GM08714 (cell line): ENCODE data around the gene HK1.
"Not testable (repeated sequence)": the region's sequence is repeated elsewhere in the genome, so short reads cannot be mapped to it uniquely, and the experiment has no call there.

Experiments used
- H3K4me3 ChIP-seq: fragments of 200-500 bp; sonication (Bioruptor generic); 2 replicates; pipeline ENCODE4 v1.5.1; 2014; ENCODE audit warnings: mild to moderate bottlenecking, low read length, inconsistent platforms
- ZNF274 ChIP-seq: IDR thresholded peaks from 2 replicates; pipeline ENCODE4 v1.6.1; 2012; ENCODE audit warnings: mild to moderate bottlenecking, low read depth, low read length

The HK1 gene

DNA sequence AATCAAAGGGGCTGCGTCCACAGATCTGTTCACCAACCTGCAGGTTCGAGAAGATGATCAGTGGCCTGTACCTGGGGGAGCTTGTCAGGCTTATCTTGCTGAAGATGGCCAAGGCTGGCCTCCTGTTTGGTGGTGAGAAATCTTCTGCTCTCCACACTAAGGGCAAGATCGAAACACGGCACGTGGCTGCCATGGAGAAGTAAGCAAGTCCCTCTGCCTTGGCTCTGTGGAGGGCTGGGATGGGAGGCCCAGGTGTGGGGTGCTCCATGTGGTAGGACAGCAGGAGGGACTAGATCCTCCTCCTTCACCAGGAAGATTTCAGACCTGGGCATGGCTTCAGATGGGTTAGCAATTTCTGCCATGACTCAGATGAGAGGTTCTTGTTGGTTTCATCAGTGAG lies 32.3 kb upstream of the HK1 start:
- TF ChIP-seq ZNF274: no peak
- no peak overlapping the region for H3K4me3 ChIP-seq

DNA sequence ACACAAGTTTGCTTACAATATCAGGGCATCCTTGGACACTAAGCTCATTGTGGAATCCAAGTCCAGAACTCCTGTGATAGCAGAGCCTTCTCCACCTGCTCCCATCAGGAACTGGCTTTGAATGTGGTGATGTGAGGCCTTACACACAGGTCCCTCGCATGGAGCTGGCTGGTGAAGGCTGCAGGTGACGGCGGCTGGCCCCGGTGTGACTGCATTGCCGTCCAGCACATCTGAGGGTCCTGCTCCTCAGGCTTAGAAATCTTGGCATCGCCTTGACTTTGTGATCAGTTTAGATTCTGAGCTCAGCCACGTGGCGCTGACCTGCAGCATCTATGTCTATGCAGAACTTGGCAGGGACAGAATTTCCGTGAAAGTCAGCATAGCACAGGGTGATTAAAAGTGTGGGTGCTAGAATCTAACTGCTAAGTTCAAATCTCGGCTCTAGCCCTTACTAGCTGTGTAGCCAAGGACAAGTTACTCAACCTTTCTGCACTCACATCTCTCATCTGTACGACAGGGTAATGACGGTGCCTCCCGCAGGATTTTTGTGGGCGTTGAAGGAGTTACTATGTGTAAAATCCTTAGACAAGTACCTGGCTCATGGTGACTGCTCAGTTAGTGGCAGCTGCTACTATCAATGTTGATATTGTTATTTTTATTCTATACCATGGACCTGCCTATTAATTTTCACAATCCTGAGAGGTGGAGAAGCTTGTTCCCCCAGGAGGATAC lies 31.5 kb upstream of the HK1 start:
- H3K4me3 ChIP-seq: no peak overlapping the region
- no peak for TF ChIP-seq ZNF274

- no peak overlapping the region for H3K4me3 ChIP-seq
- TF ChIP-seq ZNF274: no peak
Observed at GRCh38 chr10:69247313-69247710, 31.0 kb upstream of the HK1 start.

GRCh38 chr10:69248117-69248730 lies 30.1 kb upstream of the HK1 start:
- H3K4me3 ChIP-seq: no peak overlapping the region
- TF ChIP-seq ZNF274: no peak

DNA sequence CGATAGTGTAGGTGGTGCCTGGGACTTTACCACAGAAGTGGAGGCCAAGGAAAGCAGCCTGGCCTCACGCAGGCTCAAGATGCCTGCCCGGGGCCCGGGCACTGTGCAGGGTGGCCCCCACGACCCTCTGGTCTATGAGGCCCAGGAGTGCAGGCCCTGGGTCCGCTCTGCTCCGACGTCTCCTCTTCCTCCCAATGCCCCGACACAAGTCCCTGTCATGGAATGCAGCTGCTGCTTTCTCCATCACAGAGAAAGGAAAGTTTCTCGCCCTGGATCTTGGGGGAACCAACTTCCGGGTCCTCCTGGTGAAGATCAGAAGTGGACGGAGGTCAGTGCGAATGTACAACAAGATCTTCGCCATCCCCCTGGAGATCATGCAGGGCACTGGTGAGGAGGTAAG lies 28.3 kb upstream of the HK1 start:
- H3K4me3 ChIP-seq: no peak overlapping the region
- no peak for TF ChIP-seq ZNF274

- H3K4me3 ChIP-seq: not testable (repeated sequence)
Observed at GRCh38 chr10:69251417-69251816, 26.9 kb upstream of the HK1 start.

DNA sequence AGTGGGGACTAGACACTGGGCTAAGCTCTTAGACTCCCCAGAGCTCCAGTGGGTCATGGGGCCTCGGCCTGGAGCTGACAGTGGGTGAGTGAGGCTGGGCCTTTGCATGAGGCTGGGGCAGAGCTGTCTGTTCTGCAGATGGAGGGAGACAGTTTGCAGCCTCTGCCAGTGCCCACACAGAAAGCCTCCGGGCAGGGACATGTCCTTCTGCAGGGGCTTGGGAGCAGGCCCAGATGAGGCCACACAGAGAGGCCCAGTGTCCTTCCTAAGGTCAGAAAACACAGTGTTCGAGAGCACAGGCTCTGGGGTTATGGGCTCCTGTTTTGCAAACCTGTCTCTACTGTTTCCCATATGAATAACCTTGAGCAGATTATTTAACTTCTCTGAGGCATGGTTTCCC lies 25.1 kb upstream of the HK1 start:
- TF ChIP-seq ZNF274: no peak

GRCh38 chr10:69254877-69255276 lies 23.4 kb upstream of the HK1 start:
- TF ChIP-seq ZNF274: no peak
- H3K4me3 ChIP-seq: no peak overlapping the region

More for the DNA sequence above, 25.1 kb upstream of the HK1 start:
- H3K4me3 ChIP-seq: no peak overlapping the region

GRCh38 chr10:69259547-69260243 lies 18.6 kb upstream of the HK1 start:
- no peak for TF ChIP-seq ZNF274
- no peak overlapping the region for H3K4me3 ChIP-seq

DNA sequence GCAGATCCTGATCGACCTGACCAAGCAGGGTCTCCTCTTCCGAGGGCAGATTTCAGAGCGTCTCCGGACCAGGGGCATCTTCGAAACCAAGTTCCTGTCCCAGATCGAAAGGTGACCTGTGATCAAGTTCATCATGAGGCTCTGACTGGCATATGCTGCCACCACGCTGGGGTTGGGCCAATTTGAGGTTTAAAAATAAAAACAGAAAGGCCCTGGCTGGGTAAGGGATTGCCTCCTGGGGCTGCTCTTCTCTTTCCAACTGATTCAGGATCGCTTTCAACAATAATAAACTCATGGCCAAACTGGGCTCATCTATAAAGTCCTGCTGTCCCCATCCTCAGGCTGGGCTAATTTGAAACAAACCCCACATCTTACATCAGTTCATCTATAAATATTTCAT lies 17.1 kb upstream of the HK1 start:
- no peak for TF ChIP-seq ZNF274
- H3K4me3 ChIP-seq: no peak overlapping the region

GRCh38 chr10:69262292-69262751 lies 16.0 kb upstream of the HK1 start:
- TF ChIP-seq ZNF274: no peak
- no peak overlapping the region for H3K4me3 ChIP-seq

- no peak overlapping the region for H3K4me3 ChIP-seq
Observed at GRCh38 chr10:69265521-69265920, 12.8 kb upstream of the HK1 start.

GRCh38 chr10:69268761-69269416 lies 9.4 kb upstream of the HK1 start:
- H3K4me3 ChIP-seq: no peak overlapping the region
- no peak for TF ChIP-seq ZNF274

More at GRCh38 chr10:69265521-69265920, 12.8 kb upstream of the HK1 start:
- no peak for TF ChIP-seq ZNF274

DNA sequence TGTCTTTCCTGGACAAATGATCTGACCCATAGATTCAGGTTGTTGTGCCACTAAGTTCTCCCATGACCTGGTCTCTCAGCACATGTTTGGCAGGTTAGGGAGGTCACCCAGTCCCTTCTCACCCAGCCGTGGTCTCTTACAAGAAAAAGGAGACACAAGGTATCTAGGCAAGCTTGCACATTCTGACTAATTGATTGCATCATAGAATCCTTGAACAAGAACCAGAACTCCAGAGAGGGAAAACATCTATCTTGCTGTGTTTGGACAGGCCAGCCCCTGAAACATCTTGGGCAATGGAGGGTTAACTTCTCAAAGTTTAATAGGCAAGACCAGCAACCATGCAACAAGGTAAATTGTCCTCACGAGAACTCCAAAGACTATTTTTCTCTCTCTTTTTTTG lies 8.5 kb upstream of the HK1 start:
- no peak for TF ChIP-seq ZNF274
- H3K4me3 ChIP-seq: no peak overlapping the region
